ENCODE results near the gene SLFN5.
"Not testable (repeated sequence)": the region's sequence is repeated elsewhere in the genome, so short reads cannot be mapped to it uniquely, and the experiment has no call there.

The SLFN5 gene

GRCh38 chr17:35242805-35243560 is at the start of gene SLFN5:
Gene SLFN5 (plus strand): TSS chr17:35243072. CDS start chr17:35258691, 15,619 bp downstream.
- peak; percentile 94 for DNase-seq (ENCODE audit: low spot score)

- not testable (repeated sequence) for DNase-seq (ENCODE audit: low spot score)
These were observed 48.9 kb upstream of the SLFN5 start, which contains the start of gene SLC35G3 for GRCh38 chr17:35194001-35194400. Gene SLC35G3 (minus strand): TSS chr17:35194393. CDS start chr17:35194307, 86 bp downstream.

- DNase-seq (ENCODE audit: low spot score) = not testable (repeated sequence)
These were observed 47.8 kb upstream of the SLFN5 start for GRCh38 chr17:35195062-35195461.

- not testable (repeated sequence) for DNase-seq (ENCODE audit: low spot score)
These were observed 40.3 kb upstream of the SLFN5 start for GRCh38 chr17:35202582-35202981.

GRCh38 chr17:35210741-35211140 is 32.1 kb upstream of the SLFN5 start:
- DNase-seq (ENCODE audit: low spot score) = no peak

GRCh38 chr17:35212668-35213067 is 30.2 kb upstream of the SLFN5 start:
- no peak for DNase-seq (ENCODE audit: low spot score)

- DNase-seq (ENCODE audit: low spot score) = no peak
These were observed 29.4 kb upstream of the SLFN5 start for GRCh38 chr17:35213412-35213940.

GRCh38 chr17:35214192-35214591 is 28.7 kb upstream of the SLFN5 start:
- DNase-seq (ENCODE audit: low spot score) = no peak

- DNase-seq (ENCODE audit: low spot score) = no peak
These were observed 28.1 kb upstream of the SLFN5 start for GRCh38 chr17:35214631-35215273.

- no peak for DNase-seq (ENCODE audit: low spot score)
These were observed 25.8 kb upstream of the SLFN5 start for GRCh38 chr17:35217107-35217506.

GRCh38 chr17:35218915-35219314 is 24.0 kb upstream of the SLFN5 start:
- no peak for DNase-seq (ENCODE audit: low spot score)

GRCh38 chr17:35222452-35222851 is 20.4 kb upstream of the SLFN5 start:
- DNase-seq (ENCODE audit: low spot score) = no peak

GRCh38 chr17:35224436-35224835 is 18.4 kb upstream of the SLFN5 start:
- DNase-seq (ENCODE audit: low spot score) = no peak

- no peak for DNase-seq (ENCODE audit: low spot score)
These were observed 15.3 kb upstream of the SLFN5 start for GRCh38 chr17:35227546-35227945.

GRCh38 chr17:35229638-35230037 is 13.2 kb upstream of the SLFN5 start:
- no peak for DNase-seq (ENCODE audit: low spot score)

- DNase-seq (ENCODE audit: low spot score) = not testable (repeated sequence)
These were observed 8.6 kb upstream of the SLFN5 start for GRCh38 chr17:35234315-35234714.

GRCh38 chr17:35235289-35235688 is 7.6 kb upstream of the SLFN5 start:
- DNase-seq (ENCODE audit: low spot score) = no peak

- DNase-seq (ENCODE audit: low spot score) = no peak
These were observed 7.0 kb upstream of the SLFN5 start for GRCh38 chr17:35235917-35236316.

GRCh38 chr17:35236821-35237220 is 6.1 kb upstream of the SLFN5 start:
- DNase-seq (ENCODE audit: low spot score) = no peak

GRCh38 chr17:35238821-35239220 is 4.1 kb upstream of the SLFN5 start:
- DNase-seq (ENCODE audit: low spot score) = no peak

- DNase-seq (ENCODE audit: low spot score) = no peak
These were observed 3.0 kb upstream of the SLFN5 start for GRCh38 chr17:35239823-35240222.

- DNase-seq (ENCODE audit: low spot score) = no peak
These were observed 2.0 kb upstream of the SLFN5 start for GRCh38 chr17:35240861-35241260.

- DNase-seq (ENCODE audit: low spot score) = no peak
These were observed 1.4 kb upstream of the SLFN5 start for GRCh38 chr17:35241520-35241919.

Data from germinal center (tissue), 1 donor.